H1 (cell line): ENCODE measurements around the gene TCF4.

Experiments
- CBX5 ChIP-seq: fragments of 300-800, 300-1000 bp; sonication (generic); IDR thresholded peaks from 2 replicates; pipeline ENCODE4 v1.7.1; 2016; ENCODE audit warnings: antibody characterized with exemption, low read length, low read depth
- EZH2 ChIP-seq: fragments of 200-600 bp; sonication (generic); IDR thresholded peaks from 2 replicates; pipeline ENCODE4 v1.7.1; 2012; ENCODE audit warnings: low read depth, mild to moderate bottlenecking, moderate library complexity, low read length, inconsistent platforms; ENCODE audit not compliant: severe bottlenecking
- GABPA ChIP-seq: IDR thresholded peaks from 2 replicates; pipeline ENCODE4 v1.6.1; 2011; ENCODE audit warnings: mild to moderate bottlenecking, low read length, moderate library complexity, borderline replicate concordance; ENCODE audit not compliant: insufficient read depth
- GTF2F1 ChIP-seq: IDR thresholded peaks from 2 replicates; pipeline ENCODE4 v1.6.1; 2012; ENCODE audit warnings: low read depth, low read length, improper control_type of control experiment, borderline replicate concordance
- HDAC6 ChIP-seq: IDR thresholded peaks from one replicate; pipeline ENCODE4 v1.7.1; 2012; ENCODE audit warnings: low read depth, mild to moderate bottlenecking, inconsistent platforms, low read length, moderate library complexity
- POLR2A ChIP-seq, 2 experiments: IDR thresholded peaks; 1 replicate in 1 of 2; 2 replicates in 1 of 2; pipeline ENCODE4 v1.6.1; 2011; ENCODE audit warnings: low read depth in 2 of 2, low read length in 2 of 2, mild to moderate bottlenecking in 2 of 2; ENCODE audit errors: control extremely low read depth in 1 of 2
- RBBP5 ChIP-seq: IDR thresholded peaks from 2 replicates; pipeline ENCODE4 v1.7.1; 2012; ENCODE audit warnings: low read depth, mild to moderate bottlenecking, inconsistent platforms, low read length, moderate library complexity, borderline replicate concordance
- SIN3A ChIP-seq, 2 experiments: IDR thresholded peaks in 1 of 2; conservative IDR thresholded peaks in 1 of 2; 2 replicates each; pipeline ENCODE4 v1.6.1; 2011 to 2012; ENCODE audit warnings: low read length in 2 of 2, improper control_type of control experiment in 1 of 2, low read depth in 1 of 2, mild to moderate bottlenecking in 1 of 2
- TBP ChIP-seq: IDR thresholded peaks from 2 replicates; pipeline ENCODE4 v1.6.1; 2011; ENCODE audit warnings: low read depth, low read length, improper control_type of control experiment
- TEAD4 ChIP-seq: IDR thresholded peaks from 2 replicates; pipeline ENCODE4 v1.6.1; 2012; ENCODE audit warnings: low read depth, low read length, inconsistent platforms, mixed read lengths
- YY1 ChIP-seq: IDR thresholded peaks from 2 replicates; pipeline ENCODE4 v1.6.1; 2011; ENCODE audit warnings: low read depth, mild to moderate bottlenecking, low read length
- ZNF274 ChIP-seq: IDR thresholded peaks from 2 replicates; pipeline ENCODE4 v1.7.0; 2012; ENCODE audit warnings: low read length, borderline replicate concordance; ENCODE audit errors: extremely low read depth
- TF ChIP-seq, protein P1 (sequence below), 3 experiments: IDR thresholded peaks; 1 replicate in 2 of 3; 2 replicates in 1 of 3; pipeline versions ENCODE4 v1.5.1 to v1.6.1; 2011; ENCODE audit warnings: low read length in 3 of 3, mild to moderate bottlenecking in 3 of 3, inconsistent platforms in 2 of 3, low read depth in 1 of 3, moderate library complexity in 1 of 3; ENCODE audit not compliant: insufficient read depth in 1 of 3; ENCODE audit errors: control extremely low read depth in 1 of 3

DNA sequence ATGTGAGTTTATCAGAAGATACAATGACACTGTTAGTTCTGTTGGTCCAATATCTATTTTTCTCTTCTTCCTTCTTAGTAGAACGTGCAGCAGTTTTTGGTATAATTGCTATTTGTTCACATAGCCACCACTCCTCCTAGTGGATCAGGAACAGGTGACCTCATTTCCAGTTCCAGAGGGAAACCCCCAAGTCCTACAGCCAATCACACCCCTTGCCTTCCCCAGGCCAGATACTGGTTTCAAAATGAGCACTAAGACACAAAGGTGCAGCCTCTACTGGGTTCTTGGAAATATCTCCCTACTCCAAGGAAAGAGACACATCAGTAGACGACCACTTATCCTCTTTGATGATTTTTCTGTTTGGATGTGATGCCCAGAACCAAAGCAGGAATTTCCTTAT, 103.2 kb downstream of the TCF4 start:
- no peak for TF ChIP-seq SIN3A (conservative IDR thresholded peaks at IDR 0.05 in 1 of 2, IDR thresholded peaks at IDR 0.05 in 1 of 2; ENCODE audit: low read depth in 1 of 2, low read length in 2 of 2)
- no peak for TF ChIP-seq YY1
- no peak for TF ChIP-seq CBX5
- TF ChIP-seq ZNF274: no peak
- TF ChIP-seq, protein P1, sequence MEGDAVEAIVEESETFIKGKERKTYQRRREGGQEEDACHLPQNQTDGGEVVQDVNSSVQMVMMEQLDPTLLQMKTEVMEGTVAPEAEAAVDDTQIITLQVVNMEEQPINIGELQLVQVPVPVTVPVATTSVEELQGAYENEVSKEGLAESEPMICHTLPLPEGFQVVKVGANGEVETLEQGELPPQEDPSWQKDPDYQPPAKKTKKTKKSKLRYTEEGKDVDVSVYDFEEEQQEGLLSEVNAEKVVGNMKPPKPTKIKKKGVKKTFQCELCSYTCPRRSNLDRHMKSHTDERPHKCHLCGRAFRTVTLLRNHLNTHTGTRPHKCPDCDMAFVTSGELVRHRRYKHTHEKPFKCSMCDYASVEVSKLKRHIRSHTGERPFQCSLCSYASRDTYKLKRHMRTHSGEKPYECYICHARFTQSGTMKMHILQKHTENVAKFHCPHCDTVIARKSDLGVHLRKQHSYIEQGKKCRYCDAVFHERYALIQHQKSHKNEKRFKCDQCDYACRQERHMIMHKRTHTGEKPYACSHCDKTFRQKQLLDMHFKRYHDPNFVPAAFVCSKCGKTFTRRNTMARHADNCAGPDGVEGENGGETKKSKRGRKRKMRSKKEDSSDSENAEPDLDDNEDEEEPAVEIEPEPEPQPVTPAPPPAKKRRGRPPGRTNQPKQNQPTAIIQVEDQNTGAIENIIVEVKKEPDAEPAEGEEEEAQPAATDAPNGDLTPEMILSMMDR (IDR thresholded peaks at IDR 0.05; ENCODE audit: control extremely low read depth in 1 of 3, insufficient read depth in 1 of 3, low read depth in 1 of 3, low read length in 3 of 3): 0 out of 4 replicates have a peak, but pooled peaks of 1 of the 3 experiments have one; percentile 3
- no peak for TF ChIP-seq EZH2
- TF ChIP-seq GABPA: no peak
- TF ChIP-seq GTF2F1: no peak
- TF ChIP-seq TEAD4: no peak
- TF ChIP-seq POLR2A (IDR thresholded peaks at IDR 0.05; ENCODE audit: control extremely low read depth in 1 of 2, low read depth in 2 of 2, low read length in 2 of 2): no peak
- TF ChIP-seq RBBP5: no peak
- no peak for TF ChIP-seq HDAC6
- TF ChIP-seq TBP: no peak
